ENCODE measurements around the gene MAP2K6.

MAP2K6 gene

DNA sequence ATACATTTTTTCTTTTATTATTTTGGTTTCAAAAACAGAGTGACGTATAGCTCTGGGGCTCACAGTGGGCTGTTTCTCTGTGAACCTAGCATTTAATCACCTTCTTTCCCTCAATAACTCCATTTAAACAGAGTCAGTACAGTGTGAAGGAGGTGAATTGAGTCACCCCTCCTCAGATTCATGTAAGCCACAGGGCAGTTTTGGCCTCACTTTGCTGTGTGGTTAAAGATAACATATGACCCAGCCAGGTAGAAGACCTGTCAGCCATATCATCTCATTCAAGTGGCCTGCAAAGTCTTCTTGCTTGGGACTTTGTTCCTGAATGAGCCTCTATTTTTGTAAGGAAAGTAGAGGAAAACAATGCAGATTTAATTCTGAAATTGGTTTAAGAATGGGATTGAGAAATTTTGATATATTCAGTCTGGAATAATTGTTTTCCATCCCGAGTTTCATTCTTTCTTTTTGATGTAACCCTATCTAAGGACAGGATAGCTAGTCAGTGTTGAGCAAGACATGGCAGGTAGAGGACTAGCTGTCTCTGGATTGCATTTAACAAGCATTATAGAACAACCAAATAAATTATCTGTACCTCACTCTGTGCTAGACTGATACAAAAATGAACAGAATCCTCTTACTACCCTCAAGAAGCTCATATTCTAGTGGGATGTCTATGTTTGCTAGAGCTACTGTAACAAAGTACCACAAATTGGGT, 13.1 kb downstream of the MAP2K6 start:
- no peak for DNase-seq

DNA sequence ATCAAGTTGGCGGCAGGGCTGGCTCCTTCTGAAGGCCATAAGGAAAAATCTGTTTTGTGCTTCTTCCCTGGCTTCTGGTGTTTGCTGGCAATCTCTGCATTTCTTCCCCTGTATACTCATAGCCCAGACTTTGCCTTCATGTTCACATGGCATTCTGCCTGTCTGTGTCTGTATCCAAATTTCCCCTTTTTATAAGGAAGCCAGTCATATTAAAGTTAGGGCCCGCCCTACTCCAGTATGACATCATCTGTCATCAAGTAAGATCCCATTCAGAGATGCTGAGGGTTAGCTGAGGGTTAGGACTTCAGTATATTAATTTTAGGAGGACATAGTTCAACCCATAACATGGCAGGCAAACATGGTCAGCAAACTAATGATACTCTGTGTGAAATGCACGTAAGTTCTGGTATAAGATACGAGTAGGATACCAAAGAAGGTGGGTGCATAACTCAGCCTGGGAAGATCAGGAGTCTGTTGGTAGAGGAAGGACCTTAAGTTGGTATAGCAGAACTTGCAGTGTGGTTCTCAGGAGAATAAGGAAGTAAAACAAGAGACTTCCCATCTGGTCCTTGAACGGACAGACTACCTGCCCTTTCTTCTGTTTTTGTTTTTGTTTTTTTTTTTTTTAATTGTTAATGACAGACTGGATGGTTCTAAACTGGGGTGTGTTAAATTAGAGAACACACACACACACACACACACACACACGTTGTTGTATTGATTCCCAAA, 13.9 kb downstream of the MAP2K6 start:
- DNase-seq = no peak

DNA sequence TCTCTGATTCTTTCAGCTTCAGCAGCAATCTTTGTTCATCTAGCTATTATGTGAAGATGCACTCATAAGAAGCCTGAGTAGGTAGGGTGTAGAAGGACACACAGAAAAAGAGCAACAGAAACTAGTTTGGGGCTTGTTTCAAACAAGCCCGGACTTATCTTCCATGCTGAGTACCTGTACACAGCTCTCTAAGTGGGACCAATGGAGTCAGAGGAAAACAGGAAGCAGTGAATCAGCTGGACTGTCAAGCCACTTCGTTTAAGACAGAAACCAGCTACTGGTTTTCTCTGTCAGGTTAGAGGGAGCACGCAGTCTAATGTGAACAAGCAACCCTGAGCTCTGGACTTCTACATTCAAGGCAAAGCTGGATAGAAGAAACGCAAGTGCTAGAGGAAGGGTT, 16.0 kb downstream of the MAP2K6 start:
- DNase-seq = no peak

DNA sequence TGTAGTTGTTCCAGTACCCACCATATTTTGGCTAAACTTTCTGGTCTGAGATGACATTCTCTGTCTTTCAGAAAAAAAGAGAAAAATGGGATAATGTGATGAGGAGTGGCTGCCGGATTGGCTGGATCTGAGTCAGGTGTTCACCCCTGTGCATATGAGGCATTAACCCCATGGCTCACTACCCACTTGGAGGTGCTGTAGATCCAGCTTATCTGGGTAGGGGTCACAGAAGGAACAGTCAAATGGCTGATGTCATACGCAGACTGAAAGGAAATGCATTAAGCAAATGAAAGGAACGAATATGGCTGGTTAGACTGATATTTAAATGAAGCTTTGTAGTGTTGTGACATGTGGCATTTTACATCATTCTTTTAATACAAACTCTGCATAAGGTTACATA, 17.3 kb downstream of the MAP2K6 start:
- no peak for DNase-seq

DNA sequence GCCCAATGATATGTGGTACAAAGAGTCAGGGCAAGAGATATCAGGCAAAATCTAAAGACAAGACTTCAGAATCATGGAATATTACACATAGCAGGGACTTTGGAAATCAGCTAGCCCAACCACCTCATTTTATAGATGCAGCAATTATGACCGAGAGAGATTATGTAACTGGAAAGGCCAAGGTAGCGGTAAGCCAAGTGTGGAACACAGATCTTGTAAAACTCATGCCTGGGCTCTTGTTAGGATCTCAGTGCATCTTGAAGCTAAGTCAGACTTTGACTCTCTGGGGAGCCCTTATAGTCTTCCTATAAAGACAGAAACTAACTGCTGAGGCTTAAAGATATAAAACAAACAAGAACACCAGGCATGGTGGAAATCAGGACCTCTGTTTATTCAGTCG, 18.6 kb downstream of the MAP2K6 start:
- no peak for DNase-seq

DNA sequence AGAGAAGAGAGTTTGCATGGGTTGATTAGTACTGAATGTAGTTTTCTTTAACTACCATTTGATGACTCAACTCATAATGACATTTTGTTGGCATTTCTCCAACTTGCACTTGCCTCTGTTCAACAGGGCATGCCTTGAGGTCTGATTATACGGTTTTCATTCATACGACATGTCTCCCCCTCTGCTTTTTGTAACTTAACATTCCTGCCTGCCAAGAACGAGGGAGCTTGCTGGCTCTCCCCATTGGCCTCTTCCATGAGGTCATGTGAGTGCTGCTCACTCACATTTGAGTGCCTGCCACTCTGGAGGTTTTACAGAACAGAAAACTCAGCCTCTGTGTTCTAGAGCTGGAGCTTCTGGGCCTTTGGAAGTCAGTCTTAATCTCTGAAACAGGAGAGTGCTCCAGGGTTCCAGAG, 19.7 kb downstream of the MAP2K6 start:
- no peak for DNase-seq

DNA sequence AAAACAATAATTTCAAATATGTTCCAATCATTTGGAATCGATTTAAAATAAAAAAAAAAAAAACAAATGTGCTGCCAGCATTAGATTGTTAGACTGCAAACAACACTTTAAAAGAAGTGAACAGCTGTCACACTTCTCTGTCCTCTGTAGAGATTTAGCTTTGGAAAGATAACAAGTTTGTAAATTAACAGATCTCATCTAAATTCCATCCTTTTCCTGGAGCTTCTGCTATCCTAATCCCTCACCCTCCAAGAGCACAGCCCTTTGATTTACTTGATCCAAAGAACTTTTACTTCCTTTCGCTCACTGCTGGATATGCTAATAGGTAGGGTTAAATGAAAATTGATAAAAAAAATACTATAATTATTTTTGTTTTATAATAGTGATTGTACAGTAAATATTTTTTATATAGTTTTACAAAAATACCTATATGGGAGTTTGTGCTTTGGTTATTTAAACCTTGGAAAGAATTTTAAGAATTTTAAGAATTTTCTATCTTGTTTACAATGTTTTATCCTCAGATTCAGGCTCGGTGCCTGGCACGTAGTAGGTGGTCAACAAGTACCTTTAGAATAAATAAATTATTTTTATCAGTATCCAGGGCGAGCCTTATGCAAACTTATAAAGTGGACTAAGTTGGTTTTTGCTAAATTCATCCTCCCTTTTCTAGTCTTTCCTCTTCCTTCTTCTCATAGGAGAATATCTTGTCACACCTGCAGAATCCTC, 21.6 kb downstream of the MAP2K6 start:
- no peak for DNase-seq

DNA sequence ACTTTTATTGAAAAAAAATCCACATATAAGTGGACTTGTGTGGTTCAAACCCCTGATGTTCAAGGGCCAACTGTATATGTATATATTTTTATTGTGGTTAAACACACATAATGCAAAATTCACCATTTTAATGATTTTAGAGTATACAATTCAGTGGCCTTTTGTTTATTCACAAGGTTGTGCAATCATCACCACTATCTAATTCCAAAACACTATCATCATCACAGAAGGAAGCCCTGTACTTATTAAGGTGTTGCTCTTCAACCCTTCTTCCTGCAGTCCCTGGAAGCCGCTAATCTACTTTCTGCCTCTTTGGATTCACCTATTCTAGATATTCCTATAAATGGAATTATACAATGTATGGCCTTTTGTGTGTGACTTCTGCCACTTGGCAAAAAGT, 23.0 kb downstream of the MAP2K6 start:
- DNase-seq = no peak

DNA sequence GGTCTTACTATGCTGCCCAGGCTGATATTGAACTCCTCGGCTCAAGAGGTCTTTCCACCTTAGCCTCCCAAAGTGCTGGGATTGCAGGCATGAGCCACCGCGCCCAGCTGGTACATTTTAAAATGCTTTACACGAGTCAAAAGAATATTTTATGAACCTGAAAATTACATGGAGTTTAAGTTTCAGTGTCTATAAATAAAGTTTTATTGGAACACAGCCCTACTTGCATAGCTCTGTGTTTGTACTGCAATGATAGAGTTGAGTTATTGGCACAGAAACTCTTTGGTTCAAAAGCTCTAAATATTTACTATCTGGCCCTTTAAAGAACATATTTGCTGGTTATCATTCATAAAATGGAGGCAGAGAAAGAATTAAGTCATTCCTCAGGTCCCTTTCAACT, 24.3 kb downstream of the MAP2K6 start:
- DNase-seq = no peak

DNA sequence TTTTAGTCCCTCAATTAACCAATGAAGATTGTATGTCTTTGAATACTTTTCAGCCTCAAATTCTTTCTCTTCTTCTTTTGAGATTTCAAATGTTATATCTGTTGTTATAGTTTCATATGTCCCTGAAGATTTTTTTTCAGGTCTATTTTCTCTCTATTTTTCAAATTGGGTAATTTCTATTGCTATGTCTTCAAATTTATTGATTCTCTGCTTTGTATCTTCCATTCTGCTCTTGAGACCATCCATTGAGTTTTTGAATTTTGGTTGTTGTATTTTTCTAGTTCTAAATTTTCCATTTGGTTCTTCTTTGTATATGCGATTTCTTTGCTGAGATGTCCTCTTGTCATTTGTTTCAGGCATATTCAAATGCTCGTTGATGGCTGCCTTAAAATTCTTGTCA, 26.7 kb downstream of the MAP2K6 start:
- no peak for DNase-seq

DNA sequence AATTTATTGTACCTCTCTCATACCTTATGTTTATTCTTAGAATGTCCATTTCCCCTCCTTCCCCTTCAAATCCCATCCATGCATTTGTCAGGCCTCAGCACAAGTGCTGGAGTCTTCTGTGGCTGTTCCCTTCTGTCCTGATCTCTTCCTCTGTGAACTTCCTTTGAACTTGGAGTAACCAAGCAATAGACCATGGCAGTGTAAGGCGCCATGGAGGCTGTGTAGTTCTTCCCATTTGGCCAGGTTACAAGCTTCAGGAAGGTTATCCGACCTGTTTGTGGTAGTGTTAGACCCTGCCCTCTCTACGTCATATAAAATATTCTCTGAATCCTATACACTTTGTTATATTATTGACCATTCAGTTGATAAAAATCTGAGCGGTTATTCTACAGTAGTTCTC, 28.6 kb downstream of the MAP2K6 start:
- DNase-seq = no peak

DNA sequence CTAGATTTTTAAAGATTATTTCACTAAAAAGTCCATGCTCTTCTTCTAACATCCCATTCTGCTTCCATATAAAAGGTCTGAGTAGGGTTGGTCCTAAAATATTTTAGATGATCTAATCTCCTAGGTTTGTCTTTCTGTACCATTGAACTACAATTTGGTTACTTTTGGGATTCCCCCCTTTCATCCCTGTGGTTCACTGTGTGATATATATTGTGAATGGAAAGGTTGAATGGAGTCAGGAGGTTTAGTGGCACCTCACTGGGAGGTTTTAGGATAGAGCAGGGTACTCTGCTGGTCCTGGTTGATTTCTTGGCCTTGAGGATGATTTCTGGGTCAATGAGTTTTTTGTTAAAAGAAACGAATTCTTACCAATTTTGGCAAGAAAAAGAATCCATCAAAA, 29.5 kb downstream of the MAP2K6 start:
- DNase-seq = no peak

DNA sequence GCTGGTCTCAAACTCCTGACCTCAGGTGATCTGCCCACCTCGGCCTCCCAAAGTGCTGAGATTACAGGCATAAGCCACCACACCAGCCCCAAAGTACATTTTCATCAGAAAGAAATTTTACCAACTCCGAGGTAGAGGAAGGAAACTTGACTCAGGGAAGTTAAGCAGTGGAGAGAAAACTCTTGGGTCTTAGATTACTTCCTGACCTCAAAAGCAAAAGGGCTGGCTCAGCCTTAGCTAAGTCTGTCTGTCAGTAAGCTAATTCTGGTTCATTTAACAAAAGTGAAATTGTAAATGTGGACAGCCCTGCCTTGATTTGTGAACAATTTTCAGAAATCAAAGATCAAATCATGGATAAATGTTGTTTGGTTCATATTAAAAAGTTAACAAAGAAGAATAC, 30.6 kb downstream of the MAP2K6 start:
- no peak for DNase-seq

DNA sequence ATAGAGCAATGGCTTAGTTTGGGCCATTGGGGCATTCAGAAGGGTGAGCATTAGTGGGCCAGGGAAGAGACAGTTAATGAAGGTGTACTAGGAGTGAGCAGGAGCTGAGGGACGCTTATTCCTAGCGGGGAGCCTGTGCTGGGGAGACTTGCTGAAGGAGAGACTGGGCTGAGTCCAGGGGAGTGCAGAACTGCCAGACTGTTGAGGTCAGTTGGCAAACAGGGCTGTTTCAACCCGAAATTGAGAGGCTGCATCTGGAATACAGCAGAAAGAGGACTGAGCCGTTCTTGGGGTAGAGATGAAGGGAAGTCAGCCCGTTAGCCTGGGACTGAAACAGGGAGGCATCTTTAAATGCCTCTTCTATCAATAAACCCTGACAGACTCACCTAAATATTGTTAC, 33.2 kb downstream of the MAP2K6 start:
- DNase-seq = no peak

DNA sequence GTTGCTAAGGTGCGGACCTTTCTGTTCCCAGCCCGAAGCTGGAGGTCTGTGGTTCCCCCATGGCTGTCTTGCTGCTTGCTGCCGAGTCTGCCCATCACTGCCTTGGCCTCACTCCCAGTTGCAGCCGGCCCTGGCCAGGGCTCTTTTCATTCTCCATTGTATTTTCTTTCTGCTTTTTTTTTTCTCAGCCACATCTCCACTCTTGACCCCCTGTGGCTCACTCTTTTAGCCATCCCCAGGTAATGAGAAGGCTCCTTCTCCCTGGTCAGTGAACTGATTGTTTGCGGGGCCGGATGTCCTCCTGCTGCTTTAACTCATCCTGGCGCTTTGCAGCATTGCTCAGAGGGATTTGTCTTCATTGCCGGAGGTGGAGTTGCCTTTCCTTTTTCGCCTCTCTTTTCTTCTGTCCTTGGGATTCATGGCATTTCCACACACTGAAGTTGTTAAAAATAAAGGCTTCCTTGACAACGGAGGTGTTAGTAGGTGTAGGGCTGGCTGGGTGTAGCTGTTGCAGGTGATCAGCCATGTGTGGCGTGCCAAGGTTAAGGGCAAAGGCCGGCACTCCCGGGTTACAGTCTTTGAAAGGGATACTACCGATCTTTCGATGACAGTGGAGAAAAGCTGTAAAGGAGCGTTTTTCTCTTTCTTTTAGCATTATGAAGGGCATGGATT, 34.1 kb downstream of the MAP2K6 start:
- no peak for DNase-seq

DNA sequence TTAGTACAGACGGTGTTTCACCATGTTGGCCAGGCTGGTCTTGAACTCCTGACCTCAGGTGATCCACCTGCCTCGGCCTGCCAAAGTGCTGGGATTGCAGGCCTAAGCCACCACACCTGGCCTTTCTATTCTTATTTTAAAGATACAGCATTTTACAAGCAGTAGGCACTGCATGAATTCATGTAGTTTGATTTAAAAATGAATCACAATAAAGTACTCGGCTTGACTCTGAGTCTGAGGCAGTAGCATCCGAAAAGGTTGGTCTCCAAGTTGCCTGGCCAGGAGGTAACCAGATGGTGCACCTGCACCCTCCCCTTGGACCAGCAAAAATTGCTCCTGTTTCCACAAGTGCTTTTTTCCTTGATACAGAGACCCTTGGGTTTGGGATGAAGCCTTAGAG, 35.6 kb downstream of the MAP2K6 start:
- no peak for DNase-seq

DNA sequence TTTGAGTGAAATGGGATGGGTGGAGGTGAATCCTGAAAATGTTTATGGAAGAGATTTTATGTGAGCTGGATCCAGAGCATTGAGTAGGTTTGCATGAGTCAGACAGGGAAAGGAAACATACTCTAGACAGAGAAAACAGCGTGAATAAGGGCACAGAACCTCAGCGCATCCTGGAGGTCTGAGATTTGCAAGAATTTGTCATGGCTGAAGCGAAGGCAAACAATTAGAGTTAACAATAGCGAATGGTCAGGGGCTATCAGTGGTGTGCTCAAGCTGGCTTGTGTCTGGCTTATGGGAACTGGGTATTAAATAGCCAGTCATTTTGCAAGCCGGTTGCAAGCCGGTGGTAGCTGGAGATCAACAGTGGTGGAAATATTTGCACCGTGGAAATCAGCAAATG, 36.4 kb downstream of the MAP2K6 start:
- DNase-seq = no peak

DNA sequence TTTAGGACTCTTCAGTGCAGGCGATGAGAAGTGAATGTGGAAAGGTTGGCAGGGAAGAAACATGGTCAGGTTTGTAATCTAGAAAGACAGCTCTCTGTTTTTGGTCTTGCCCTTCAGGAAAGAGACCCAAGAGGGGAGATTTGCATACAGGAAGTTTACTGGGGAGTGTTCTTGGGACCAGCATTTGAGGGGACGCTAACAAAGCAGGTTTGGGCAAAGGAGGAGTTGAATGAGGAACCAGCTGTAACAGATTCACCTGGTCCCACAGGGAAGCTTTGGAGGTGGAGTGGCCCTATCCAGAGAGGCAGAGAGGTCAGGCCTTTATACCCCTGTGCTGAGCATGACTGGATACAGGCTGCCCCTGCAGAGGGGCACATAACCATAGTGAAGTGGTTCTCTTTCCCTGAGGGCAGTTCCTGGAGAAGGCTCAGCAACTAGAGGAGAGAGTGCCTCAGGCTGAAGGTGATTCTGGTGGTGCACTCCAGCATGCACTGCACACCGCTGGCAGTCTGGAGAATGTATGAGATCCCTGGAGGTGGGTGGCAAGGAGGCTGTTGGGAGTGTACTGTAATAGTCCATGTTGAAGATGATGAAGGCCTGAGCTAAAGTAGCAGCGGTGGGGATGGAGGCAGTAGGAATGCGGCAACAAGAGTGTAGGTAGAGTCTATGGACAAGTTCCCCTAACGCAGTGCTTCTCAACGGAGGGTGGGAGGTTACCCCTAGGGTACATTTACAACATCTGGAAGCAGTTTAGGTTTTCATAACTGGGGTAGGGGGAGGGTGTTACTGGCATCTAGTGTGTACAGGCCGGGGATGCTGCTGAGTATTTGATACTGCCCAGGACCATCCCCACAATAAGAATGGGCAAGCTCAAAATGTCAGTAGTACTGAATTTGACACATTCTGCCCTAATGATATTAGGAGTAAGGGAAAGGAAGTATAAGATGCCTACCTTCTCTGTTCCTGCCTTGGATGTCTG, 37.2 kb downstream of the MAP2K6 start:
- DNase-seq = no peak

DNA sequence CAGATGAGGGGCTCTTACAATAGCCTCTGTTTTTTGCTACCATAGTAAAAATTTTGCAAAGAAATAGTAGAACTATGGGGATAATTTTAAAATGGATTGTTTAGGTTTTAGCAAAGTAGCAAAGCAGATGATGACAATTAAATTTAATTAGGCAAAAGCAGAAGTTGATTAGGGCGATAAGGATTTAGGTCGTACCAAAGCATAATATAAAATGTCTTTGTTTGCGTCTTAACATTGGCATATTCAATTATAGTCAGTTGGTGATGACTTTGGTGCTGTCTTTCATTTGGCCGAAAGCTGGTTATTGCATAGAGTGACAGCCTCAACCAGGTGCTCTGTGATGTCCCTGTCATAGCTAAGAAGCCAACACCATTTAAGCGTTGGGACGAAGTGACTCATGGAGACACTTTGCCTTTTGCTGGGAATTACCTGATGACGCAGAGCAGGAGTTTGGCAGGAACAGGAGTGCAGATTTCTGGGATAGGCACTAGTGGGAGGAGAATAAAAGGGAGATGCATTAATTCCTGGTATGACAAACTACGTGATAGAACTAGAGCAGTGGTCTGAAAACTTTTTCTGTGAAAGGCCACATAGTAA, 38.3 kb downstream of the MAP2K6 start:
- no peak for DNase-seq

DNA sequence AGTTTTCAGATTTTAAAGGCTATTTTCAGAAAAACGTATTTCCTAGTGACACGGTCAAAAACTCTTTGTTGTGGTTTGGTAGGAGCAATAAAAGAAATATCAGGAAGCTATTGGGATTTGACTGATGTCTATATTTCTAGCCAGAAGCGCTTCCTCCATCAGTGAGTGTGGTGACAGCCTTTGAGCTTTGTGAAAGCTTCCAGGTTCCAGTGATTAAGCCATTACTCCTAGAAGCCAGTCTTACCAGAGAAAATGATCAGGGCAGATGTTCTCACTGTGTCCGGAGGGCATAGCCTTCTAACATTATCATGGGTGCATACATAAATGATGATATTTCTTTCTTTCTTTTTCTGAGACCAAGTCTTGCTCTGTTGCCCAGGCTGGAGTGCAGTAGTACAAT, 39.6 kb downstream of the MAP2K6 start:
- DNase-seq = no peak

DNA sequence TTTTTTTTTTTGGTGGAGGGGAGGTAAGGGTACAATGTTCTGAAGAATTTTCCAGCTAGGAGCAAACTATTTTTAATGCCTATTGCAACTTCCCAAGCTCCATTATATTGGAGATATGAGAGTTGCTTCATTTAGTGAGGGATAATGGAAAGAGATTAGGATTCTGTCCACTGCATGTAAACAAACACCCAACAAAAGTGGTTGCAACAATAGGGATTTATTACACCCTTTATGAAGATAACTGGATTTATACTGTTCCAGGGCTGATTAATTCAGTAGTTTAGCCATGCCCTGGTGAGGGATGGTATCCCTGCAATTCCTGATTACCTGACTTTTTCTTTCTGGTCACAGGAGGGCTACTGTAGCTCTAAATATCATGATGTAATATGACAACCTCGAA, 40.5 kb downstream of the MAP2K6 start:
- no peak for DNase-seq

DNA sequence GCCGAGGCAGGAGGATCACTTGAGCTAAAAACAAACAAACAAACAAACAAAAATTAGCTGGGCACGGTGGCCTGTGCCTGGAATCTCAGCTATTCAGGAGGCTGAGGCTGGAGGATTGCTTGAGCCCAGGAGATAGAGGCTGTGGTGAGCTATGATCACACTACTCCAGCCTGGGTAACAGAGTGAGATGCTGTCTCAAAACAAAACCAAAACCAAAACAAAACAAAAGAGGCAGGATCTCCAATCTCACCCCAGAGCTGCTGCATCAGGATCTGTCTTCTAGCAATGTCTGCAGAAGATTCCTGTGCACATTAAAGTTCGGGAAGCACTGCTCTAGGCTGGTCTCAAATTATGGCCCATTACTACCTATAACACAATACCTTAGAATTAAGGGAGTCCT, 43.1 kb downstream of the MAP2K6 start:
- DNase-seq = no peak
